ENCODE data around the gene MLXIP. TPM values are rescaled to one million over a fixed set of nuclear protein-coding genes. Genes with fewer than 3 reads are reported as not detected.

MLXIP gene
- total RNA-seq, 6 donors from 2014 or later, result 30.4 to 167 (median 55.0) TPM

- no peak for TF ChIP-seq CTCF (IDR thresholded peaks at IDR 0.05)
- H3K4me1 ChIP-seq, result peaks cover 0 to 13% (median 8%) of the 10 kb centered on the region in 4 donors
- H3K4me3 ChIP-seq, result no peak overlapping the region
- 83 to 88% methylated on average over 6 to 10 of the region's 10 CpGs for WGBS, 2 donors
- no peaks in the 10 kb centered on the region for H3K9me3 ChIP-seq
- H3K27ac ChIP-seq, result no peak overlapping the region
- no peaks in the 10 kb centered on the region for H3K36me3 ChIP-seq
- no peak for DNase-seq
- no peak for ATAC-seq (ENCODE audit: low FRiP score in 2 of 2)
- H3K27me3 ChIP-seq, result peaks cover 0 to 2% (median 0%) of the 10 kb centered on the region in 4 donors
Measured at GRCh38 chr12:122185494-122186082, 107.0 kb downstream of the MLXIP start.

- H3K27me3 ChIP-seq, result peaks cover 0 to 2% (median 0%) of the 10 kb centered on the region in 4 donors
- H3K27ac ChIP-seq, result no peak overlapping the region
- H3K9me3 ChIP-seq, result no peaks in the 10 kb centered on the region
- H3K36me3 ChIP-seq, result no peaks in the 10 kb centered on the region
- no peak for ATAC-seq (ENCODE audit: low FRiP score in 2 of 2)
- DNase-seq, result no peak
- no peak overlapping the region for H3K4me3 ChIP-seq
- no peak for TF ChIP-seq EP300 (IDR thresholded peaks at IDR 0.05)
- no peak for TF ChIP-seq CTCF (IDR thresholded peaks at IDR 0.05)
- TF ChIP-seq POLR2AphosphoS5 (IDR thresholded peaks at IDR 0.05), result no peak
- TF ChIP-seq POLR2A (IDR thresholded peaks at IDR 0.05), result no peak
- H3K4me1 ChIP-seq, result peaks cover 0 to 13% (median 8%) of the 10 kb centered on the region in 4 donors
- 82 to 85% methylated on average over 12 of the region's 12 CpGs for WGBS, 2 donors
Measured at GRCh38 chr12:122187466-122187865, 108.9 kb downstream of the MLXIP start.

- ATAC-seq (ENCODE audit: low FRiP score in 2 of 2), result no peak
- H3K27ac ChIP-seq, result no peak overlapping the region
- no peaks in the 10 kb centered on the region for H3K27me3 ChIP-seq
- DNase-seq, result peak in 1 of 2 donors; percentile 73
- H3K9me3 ChIP-seq, result no peaks in the 10 kb centered on the region
- WGBS, 2 donors, result 82 to 89% methylated on average over 26 to 34 of the region's 34 CpGs
- no peaks in the 10 kb centered on the region for H3K36me3 ChIP-seq
- H3K4me3 ChIP-seq, result no peak overlapping the region
- no peaks in the 10 kb centered on the region for H3K4me1 ChIP-seq
- TF ChIP-seq EP300 (IDR thresholded peaks at IDR 0.05), result no peak
- TF ChIP-seq CTCF (IDR thresholded peaks at IDR 0.05), result no peak
- no peak for TF ChIP-seq POLR2AphosphoS5 (IDR thresholded peaks at IDR 0.05)
- no peak for TF ChIP-seq POLR2A (IDR thresholded peaks at IDR 0.05)
Measured at GRCh38 chr12:122189626-122190475, 111.3 kb downstream of the MLXIP start.

GRCh38 chr12:122190842-122191668 is 112.5 kb downstream of the MLXIP start:
- DNase-seq, result peak in 1 of 2 donors; percentile 52
- Histone ChIP-seq H3K27ac (no peak overlapping the region), H3K36me3 (no peaks in the 10 kb centered on the region), H3K4me3 (no peak overlapping the region), H3K27me3 (no peaks in the 10 kb centered on the region), H3K4me1 (peaks cover 0 to under 1% (median 0%) of the 10 kb centered on the region in 4 donors), H3K9me3 (no peaks in the 10 kb centered on the region)
- no peak for TF ChIP-seq EP300 (IDR thresholded peaks at IDR 0.05)
- peak in 5 of 6 experiments; percentile 54 to 68 (median 56) for TF ChIP-seq CTCF (IDR thresholded peaks at IDR 0.05)
- no peak for TF ChIP-seq POLR2A (IDR thresholded peaks at IDR 0.05)
- 64 to 72% methylated on average over 16 to 18 of the region's 18 CpGs for WGBS, 2 donors
- ATAC-seq (ENCODE audit: low FRiP score in 2 of 2), result peak; percentile 59 to 61
